H1 (cell line): Measurements from ENCODE around the gene WBP1. TPM values are rescaled to one million over a fixed set of nuclear protein-coding genes. Genes with fewer than 3 reads are reported as not detected.

ENCODE experiments used
- CTCF ChIA-PET: fragments of 300-600 bp; sonication (Branson Sonifier 250); formaldehyde crosslinking; loops from one replicate; lab custom pipeline; 2021; ENCODE audit not compliant: partially characterized antibody; lab: Charles Lee
- POLR2A ChIA-PET: fragments of 300-600 bp; sonication (Branson Sonifier 250); formaldehyde crosslinking; loops from one replicate; lab custom pipeline; 2021; ENCODE audit warnings: inconsistent platforms; ENCODE audit not compliant: partially characterized antibody; lab: Charles Lee
- DNase-seq, 2 experiments: peaks; one replicate each; pipeline versions ENCODE4 v3.0.0 to v3.0.0-alpha.2; 2010 to 2022; ENCODE audit warnings: low spot score in 2 of 2, low read depth in 1 of 2, mixed read lengths in 1 of 2
- FAIRE-seq: peaks from 2 replicates; lab custom pipeline; 2011; peaks lifted over from hg19 to GRCh38; lab: Jason Lieb, UNC
- H2AFZ ChIP-seq: 2 replicates; pipeline ENCODE4 v1.8.1; 2012; ENCODE audit warnings: low read length, inconsistent platforms
- H2AK5ac ChIP-seq: 2 replicates; pipeline ENCODE4 v1.6.1; 2013; ENCODE audit warnings: low read depth, low read length
- H2BK120ac ChIP-seq: replicated peaks from 2 replicates; pipeline ENCODE3; 2013; ENCODE audit warnings: low read depth, low read length, inconsistent platforms
- H2BK12ac ChIP-seq: 2 replicates; pipeline ENCODE4 v1.6.1; 2013; ENCODE audit warnings: low read depth, low read length
- H2BK15ac ChIP-seq: 2 replicates; pipeline ENCODE4 v1.6.1; 2013; ENCODE audit warnings: low read length
- H2BK20ac ChIP-seq: 2 replicates; pipeline ENCODE4 v1.6.1; 2013; ENCODE audit warnings: low read length
- H2BK5ac ChIP-seq: 2 replicates; pipeline ENCODE4 v1.6.1; 2013; ENCODE audit warnings: low read depth, low read length
- H3K14ac ChIP-seq: 2 replicates; pipeline ENCODE4 v1.6.1; 2013; ENCODE audit warnings: inconsistent platforms; ENCODE audit not compliant: insufficient read length
- H3K18ac ChIP-seq: 2 replicates; pipeline ENCODE4 v1.6.1; 2013; ENCODE audit warnings: low read length; ENCODE audit errors: extremely low read depth
- H3K23ac ChIP-seq: 2 replicates; pipeline ENCODE4 v1.6.1; 2013; ENCODE audit warnings: inconsistent platforms; ENCODE audit not compliant: insufficient read length
- H3K23me2 ChIP-seq: 2 replicates; pipeline ENCODE4 v1.6.1; 2013; ENCODE audit warnings: low read depth, low read length
- H3K27ac ChIP-seq: 2 replicates; pipeline ENCODE4 v1.6.1; 2011; ENCODE audit warnings: low read depth, low read length, inconsistent platforms
- H3K27me3 ChIP-seq, 4 experiments: replicated peaks in 1 of 4; 1 replicate in 1 of 4; 2 replicates in 3 of 4; pipeline versions ENCODE4 v1.6.1 to v1.8.1; 2011 to 2013; ENCODE audit warnings: low read length in 3 of 4, mild to moderate bottlenecking in 3 of 4, inconsistent platforms in 2 of 4, mixed read lengths in 2 of 4, moderate library complexity in 1 of 4; ENCODE audit not compliant: control insufficient read depth in 3 of 4, insufficient read depth in 3 of 4; ENCODE audit errors: extremely low read depth in 1 of 4
- H3K36me3 ChIP-seq, 4 experiments: 2 replicates each; pipeline versions ENCODE4 v1.6.1 to v1.8.1; 2011 to 2013; ENCODE audit warnings: mild to moderate bottlenecking in 4 of 4, low read length in 3 of 4, moderate library complexity in 2 of 4, control low read depth in 1 of 4, inconsistent platforms in 1 of 4; ENCODE audit not compliant: insufficient read depth in 4 of 4, control insufficient read depth in 2 of 4
- H3K4ac ChIP-seq: replicated peaks from 2 replicates; pipeline ENCODE3; 2013; ENCODE audit warnings: low read length, low read depth, mixed read lengths, inconsistent platforms; ENCODE audit not compliant: insufficient read length
- H3K4me1 ChIP-seq, 4 experiments: replicated peaks in 1 of 4; 1 replicate in 1 of 4; 2 replicates in 3 of 4; pipeline versions ENCODE4 v1.6.1 to v1.8.1; 2011 to 2013; ENCODE audit warnings: low read length in 3 of 4, inconsistent platforms in 2 of 4, mixed read lengths in 1 of 4; ENCODE audit not compliant: insufficient read depth in 4 of 4, control insufficient read depth in 3 of 4
- H3K4me2 ChIP-seq, 2 experiments: 2 replicates each; pipeline versions ENCODE4 v1.6.1 to v1.8.1; 2011 to 2013; ENCODE audit warnings: low read depth in 2 of 2, low read length in 2 of 2, control low read depth in 1 of 2, inconsistent platforms in 1 of 2, mild to moderate bottlenecking in 1 of 2; ENCODE audit not compliant: insufficient read depth in 1 of 2
- H3K4me3 ChIP-seq, 4 experiments: fragments of 200-600, 300-600 bp in 1 of 4; sonication (generic), shearing (Covaris generic), sonication (Bioruptor Twin) in 1 of 4; 2 replicates each; pipeline versions ENCODE4 v1.5.1 to v1.8.1; 2011 to 2016; ENCODE audit warnings: low read length in 4 of 4, low read depth in 3 of 4, control low read depth in 2 of 4, inconsistent platforms in 2 of 4, mild to moderate bottlenecking in 2 of 4, mixed read lengths in 1 of 4, moderate library complexity in 1 of 4; ENCODE audit not compliant: insufficient read depth in 2 of 4; ENCODE audit errors: extremely low read depth in 1 of 4
- H3K56ac ChIP-seq: replicated peaks from 2 replicates; pipeline ENCODE3; 2013; ENCODE audit warnings: low read depth, mild to moderate bottlenecking, mixed read lengths, low read length, inconsistent platforms; ENCODE audit not compliant: insufficient read length
- H3K79me1 ChIP-seq: 2 replicates; pipeline ENCODE4 v1.6.1; 2013; ENCODE audit warnings: low read depth, low read length, control low read depth
- H3K79me2 ChIP-seq, 2 experiments: 2 replicates each; pipeline versions ENCODE4 v1.6.1 to v1.8.1; 2012 to 2013; ENCODE audit warnings: low read length in 2 of 2, mild to moderate bottlenecking in 2 of 2, inconsistent platforms in 1 of 2; ENCODE audit not compliant: insufficient read depth in 2 of 2, control insufficient read depth in 1 of 2
- H3K9ac ChIP-seq, 4 experiments: replicated peaks in 1 of 4; 1 replicate in 1 of 4; 2 replicates in 3 of 4; pipeline versions ENCODE4 v1.6.1 to v1.8.1; 2011 to 2013; ENCODE audit warnings: low read depth in 3 of 4, low read length in 3 of 4, control low read depth in 2 of 4, mild to moderate bottlenecking in 2 of 4, moderate library complexity in 2 of 4, inconsistent platforms in 1 of 4; ENCODE audit errors: extremely low read depth in 1 of 4
- H3K9me3 ChIP-seq, 2 experiments: 2 replicates each; pipeline versions ENCODE4 v1.6.1 to v1.8.1; 2012 to 2013; ENCODE audit warnings: mild to moderate bottlenecking in 2 of 2, moderate library complexity in 2 of 2, control low read depth in 1 of 2, inconsistent platforms in 1 of 2, low read depth in 1 of 2, low read length in 1 of 2, mixed read lengths in 1 of 2; ENCODE audit not compliant: insufficient read depth in 2 of 2
- H4K20me1 ChIP-seq, 2 experiments: replicated peaks in 1 of 2; 2 replicates each; pipeline versions ENCODE3 to v1.8.1; 2011 to 2013; ENCODE audit warnings: inconsistent platforms in 2 of 2, low read length in 2 of 2, mild to moderate bottlenecking in 1 of 2; ENCODE audit not compliant: insufficient read depth in 2 of 2, control insufficient read depth in 1 of 2
- H4K5ac ChIP-seq: 2 replicates; pipeline ENCODE4 v1.6.1; 2013; ENCODE audit warnings: low read length, low read depth, mixed read lengths, inconsistent platforms; ENCODE audit not compliant: insufficient read length
- H4K8ac ChIP-seq: 2 replicates; pipeline ENCODE4 v1.8.0; 2013; ENCODE audit warnings: mild to moderate bottlenecking, moderate library complexity, low read length, inconsistent platforms; ENCODE audit not compliant: insufficient read depth; ENCODE audit errors: extremely low read depth
- H4K91ac ChIP-seq: replicated peaks from 2 replicates; pipeline ENCODE3; 2013; ENCODE audit warnings: low read length, mixed read lengths, inconsistent platforms; ENCODE audit not compliant: insufficient read length
- ASH2L ChIP-seq: fragments of 200-600, 300-600 bp; sonication (generic); IDR thresholded peaks from one replicate; pipeline ENCODE4 v1.7.1; 2017; ENCODE audit warnings: low read length
- CBX5 ChIP-seq: fragments of 300-800, 300-1000 bp; sonication (generic); IDR thresholded peaks from 2 replicates; pipeline ENCODE4 v1.7.1; 2016; ENCODE audit warnings: antibody characterized with exemption, low read length, low read depth
- EP300 ChIP-seq, 2 experiments: IDR thresholded peaks; 1 replicate in 1 of 2; 2 replicates in 1 of 2; pipeline ENCODE4 v1.6.1; 2011 to 2012; ENCODE audit warnings: low read depth in 2 of 2, low read length in 2 of 2, mild to moderate bottlenecking in 2 of 2, borderline replicate concordance in 1 of 2, inconsistent platforms in 1 of 2, moderate library complexity in 1 of 2
- HDAC2 ChIP-seq, 2 experiments: fragments of 300-600 bp in 1 of 2; sonication (generic) in 1 of 2; IDR thresholded peaks; 2 replicates each; pipeline ENCODE4 v1.6.1; 2011 to 2012; ENCODE audit warnings: low read depth in 2 of 2, low read length in 2 of 2, mild to moderate bottlenecking in 2 of 2, moderate library complexity in 2 of 2, borderline replicate concordance in 1 of 2, inconsistent platforms in 1 of 2
- KDM1A ChIP-seq: fragments of 200-600, 300-600 bp; sonication (generic); IDR thresholded peaks from 2 replicates; pipeline ENCODE4 v1.7.1; 2016; ENCODE audit warnings: mild to moderate bottlenecking, low read length, borderline replicate concordance
- KDM5A ChIP-seq: fragments of 200-600 bp; IDR thresholded peaks from 2 replicates; pipeline ENCODE4 v1.7.1; 2012; ENCODE audit warnings: mild to moderate bottlenecking, low read length, inconsistent platforms, mixed read lengths
- MAFK ChIP-seq: IDR thresholded peaks from 2 replicates; pipeline ENCODE4 v1.6.1; 2012; ENCODE audit warnings: low read depth, mild to moderate bottlenecking, improper control_type of control experiment, low read length
- POLR2A ChIP-seq, 2 experiments: IDR thresholded peaks; 1 replicate in 1 of 2; 2 replicates in 1 of 2; pipeline ENCODE4 v1.6.1; 2011; ENCODE audit warnings: low read depth in 2 of 2, low read length in 2 of 2, mild to moderate bottlenecking in 2 of 2; ENCODE audit errors: control extremely low read depth in 1 of 2
- RAD21 ChIP-seq, 2 experiments: IDR thresholded peaks in 1 of 2; conservative IDR thresholded peaks in 1 of 2; 2 replicates each; pipeline ENCODE4 v1.6.1; 2011; ENCODE audit warnings: low read depth in 2 of 2, low read length in 2 of 2, improper control_type of control experiment in 1 of 2, inconsistent platforms in 1 of 2, mild to moderate bottlenecking in 1 of 2, moderate library complexity in 1 of 2
- RBBP5 ChIP-seq: IDR thresholded peaks from 2 replicates; pipeline ENCODE4 v1.7.1; 2012; ENCODE audit warnings: low read depth, mild to moderate bottlenecking, inconsistent platforms, low read length, moderate library complexity, borderline replicate concordance
- TBP ChIP-seq: IDR thresholded peaks from 2 replicates; pipeline ENCODE4 v1.6.1; 2011; ENCODE audit warnings: low read depth, low read length, improper control_type of control experiment
- WGBS, 2 experiments: shearing (Covaris generic) in 1 of 2; methylation state at CpG; one replicate each; pipeline versions ENCODE4 v1.1.6 to v1.1.7; 2013 to 2015; ENCODE audit warnings: low lambda C conversion rate in 2 of 2, mixed read lengths in 2 of 2, inconsistent platforms in 1 of 2, low coverage in 1 of 2, missing lambda C conversion rate in 1 of 2; ENCODE audit not compliant: insufficient replicate concordance in 2 of 2, insufficient coverage in 1 of 2, insufficient read length in 1 of 2; ENCODE audit errors: extremely low coverage in 1 of 2, missing lambda C conversion rate in 1 of 2; 5-methylcytosine and 5-hydroxymethylcytosine counted together
- polyA plus RNA-seq, 7 experiments: library from polyadenylated mRNA; depleted of rRNA in 3 of 7; stranded (reverse) in 5 of 7; unstranded in 2 of 7; fragments of >200 nt in 5 of 7; fragments of 200-250 nt in 2 of 7; gene quantifications; 1 replicate in 5 of 7; 2 replicates in 1 of 7; 4 replicates in 1 of 7; pipeline versions ENCODE4 v1.2.1 to v1.2.3, GENCODE V29; 2011 to 2013; ENCODE audit warnings: missing spikeins in 2 of 7, mixed read lengths in 2 of 7
- total RNA-seq: library from RNA; stranded (reverse); fragmentation: NEBNext Ultra II Directional; extraction: Animal tissue kit (Norgen Biotek cat#: 25700); gene quantifications from 2 replicates; pipeline ENCODE4 v1.2.1, GENCODE V29; 2021

WBP1 gene
- total and polyA plus RNA-seq, 2 of the 8 experiments (the other 6 are each of a cell fraction or from before 2014, with no cell fraction given) = 57.2 to 190 TPM

- H4K91ac ChIP-seq = peak overlapping the region; percentile 81
- H2BK120ac ChIP-seq = no peak overlapping the region
- H3K23me2 ChIP-seq = peaks cover 16% of the 10 kb centered on the region; the same call in 1 of the 2 replicates
- peak overlapping the region; percentile 95 for H3K27ac ChIP-seq
- H3K56ac ChIP-seq = peak overlapping the region; percentile 65
- peak overlapping the region; percentile 64 to 84 (median 84) for H3K4me3 ChIP-seq
- H3K4me1 ChIP-seq = peaks cover 0 to 10% (median 2%) of the 10 kb centered on the region in 4 experiments; a peak in 5 of 7 replicates
- H3K4ac ChIP-seq = no peak overlapping the region
- H3K27me3 ChIP-seq = no peaks in the 10 kb centered on the region
- H3K18ac ChIP-seq = peak overlapping the region; percentile 34; the same call in 1 of the 2 replicates
- peaks cover 0 to 9% of the 10 kb centered on the region in 2 experiments; a peak in 1 of 4 replicates for H3K79me2 ChIP-seq
- H4K8ac ChIP-seq = peak overlapping the region; percentile 96
- H2AFZ ChIP-seq = peak overlapping the region; percentile 43; the same call in 1 of the 2 replicates
- H2BK15ac ChIP-seq = peak overlapping the region; percentile 37; the same call in 1 of the 2 replicates
- H2AK5ac ChIP-seq = 0 out of 2 replicates have a peak overlapping the region, but pooled peaks have one; percentile 13
- H3K23ac ChIP-seq = no peak overlapping the region
- H3K9me3 ChIP-seq = no peaks in the 10 kb centered on the region
- peak overlapping the region; percentile 71 for H4K5ac ChIP-seq
- no peaks in the 10 kb centered on the region for H4K20me1 ChIP-seq
- H3K9ac ChIP-seq = peak overlapping the region; percentile 68 to 93 (median 91)
- FAIRE-seq (no peak), DNase-seq (peak in 1 of 2 experiments; percentile 88)
- H3K14ac ChIP-seq = no peak overlapping the region
- peak overlapping the region; percentile 94 for H2BK5ac ChIP-seq
- 2% methylated on average over 29 of the region's 46 CpGs; no CpG with 5 or more reads in 1 of the 2 experiments for WGBS, 2 experiments
- POLR2A ChIA-PET = interaction anchor here (0.7 to 10.5 kb wide), 19 partner anchors 9 to 276 kb away, joined by 3 to 89 read pairs (median 5); partner anchors contain the start of genes C2orf81, CCDC142, MRPL53 and MTHFD2
- H3K4me2 ChIP-seq = peak overlapping the region; percentile 91 to 93
- H2BK20ac ChIP-seq = no peak overlapping the region
- H3K79me1 ChIP-seq = no peaks in the 10 kb centered on the region; the same call in 1 of the 2 replicates
- H3K36me3 ChIP-seq = peaks cover 0 to 11% (median 1%) of the 10 kb centered on the region in 4 experiments; a peak in 3 of 8 replicates
- CTCF ChIA-PET = interaction anchor here (0.8 to 10.5 kb wide), 8 partner anchors 11 to 191 kb away, joined by 3 to 86 read pairs (median 9); partner anchors contain the start of genes CCDC142, MRPL53 and TTC31
- H2BK12ac ChIP-seq = no peak overlapping the region
- TF ChIP-seq EP300 (IDR thresholded peaks at IDR 0.05; ENCODE audit: borderline replicate concordance in 1 of 2, low read depth in 2 of 2, low read length in 2 of 2) (no peak), MAFK (no peak), HDAC2 (IDR thresholded peaks at IDR 0.05; ENCODE audit: borderline replicate concordance in 1 of 2, low read depth in 2 of 2, low read length in 2 of 2) (no peak), KDM5A (no peak), RBBP5 (0 out of 2 replicates have a peak, but pooled peaks have one; percentile 29), RAD21 (IDR thresholded peaks at IDR 0.05 in 1 of 2, conservative IDR thresholded peaks at IDR 0.05 in 1 of 2; ENCODE audit: low read depth in 2 of 2, low read length in 2 of 2) (no peak), CBX5 (no peak), TBP (peak; percentile 69), KDM1A (peak; percentile 11; the same call in 1 of the 2 replicates), POLR2A (IDR thresholded peaks at IDR 0.05; ENCODE audit: control extremely low read depth in 1 of 2, low read depth in 2 of 2, low read length in 2 of 2) (peak in 1 of 2 experiments; percentile 35; a peak in 1 of 3 replicates), ASH2L (peak; percentile 83)
Measured at GRCh38 chr2:74457549-74458131, 598 bp upstream of the WBP1 start.
